GM19043 (cell line): ENCODE measurements around the gene ZCRB1.

ENCODE experiments used
- ATAC-seq: cut with Tn5 transposase; IDR thresholded peaks from one replicate; pipeline ENCODE4 v1.9.1; 2021; ENCODE audit warnings: low read depth; ENCODE audit not compliant: unreplicated experiment

ZCRB1 gene

DNA sequence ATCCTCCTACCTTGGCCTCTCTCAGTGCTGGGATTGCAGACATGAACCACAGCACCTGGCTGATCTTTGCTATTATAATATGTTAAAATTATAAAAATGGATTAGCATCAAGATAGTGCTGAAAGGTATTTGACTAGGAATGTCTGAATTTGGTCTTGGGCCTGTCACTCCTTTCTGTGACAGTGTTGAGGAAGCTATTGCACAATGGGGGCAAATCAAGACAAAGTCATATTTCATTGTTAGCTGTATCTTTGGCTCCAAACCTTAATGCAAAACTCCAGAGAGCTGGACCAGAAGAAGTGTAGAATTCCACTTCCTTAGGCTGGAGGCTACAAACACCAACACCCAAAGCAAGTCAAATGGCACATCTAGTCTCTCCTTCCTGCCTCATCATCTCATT lies 42.2 kb downstream of the ZCRB1 start:
- no peak for ATAC-seq

DNA sequence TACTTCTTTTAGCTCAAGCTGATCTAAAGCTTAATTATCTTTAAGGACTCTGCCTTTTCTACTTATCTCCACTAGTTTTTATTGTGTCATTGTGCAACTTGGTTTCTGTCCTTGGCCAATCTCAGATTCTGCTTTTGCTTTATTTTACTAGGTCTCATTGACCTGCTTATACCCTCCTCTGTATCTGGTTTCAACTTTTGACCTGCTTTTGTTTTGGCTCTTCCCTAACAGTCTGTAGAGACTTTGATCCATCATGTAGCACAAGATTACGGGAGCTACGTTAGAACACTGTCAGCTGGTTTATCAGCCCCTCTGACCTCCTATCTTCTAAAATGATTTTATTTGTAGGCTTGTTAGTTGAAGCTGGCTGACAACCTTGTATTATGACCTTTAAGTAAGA lies 43.6 kb downstream of the ZCRB1 start:
- ATAC-seq: no peak

DNA sequence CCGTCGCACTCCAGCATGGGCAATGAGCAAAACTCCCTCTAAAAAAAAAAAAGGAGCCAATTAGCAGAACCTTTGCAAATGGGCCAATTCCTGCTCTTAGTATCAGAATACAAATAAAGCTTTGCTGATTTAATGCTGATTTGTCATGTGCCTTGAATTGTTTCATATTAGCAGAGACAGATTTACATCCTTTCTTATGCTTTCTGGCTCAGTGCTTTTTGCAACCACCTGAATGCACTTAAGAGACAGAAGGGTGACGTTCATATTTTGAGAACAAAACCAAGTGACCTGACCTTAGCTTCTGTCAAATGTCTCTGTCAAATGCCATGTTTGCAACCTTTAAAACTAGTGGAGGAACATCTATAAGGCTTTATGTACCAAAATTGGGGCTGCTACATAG lies 44.0 kb downstream of the ZCRB1 start:
- no peak for ATAC-seq

DNA sequence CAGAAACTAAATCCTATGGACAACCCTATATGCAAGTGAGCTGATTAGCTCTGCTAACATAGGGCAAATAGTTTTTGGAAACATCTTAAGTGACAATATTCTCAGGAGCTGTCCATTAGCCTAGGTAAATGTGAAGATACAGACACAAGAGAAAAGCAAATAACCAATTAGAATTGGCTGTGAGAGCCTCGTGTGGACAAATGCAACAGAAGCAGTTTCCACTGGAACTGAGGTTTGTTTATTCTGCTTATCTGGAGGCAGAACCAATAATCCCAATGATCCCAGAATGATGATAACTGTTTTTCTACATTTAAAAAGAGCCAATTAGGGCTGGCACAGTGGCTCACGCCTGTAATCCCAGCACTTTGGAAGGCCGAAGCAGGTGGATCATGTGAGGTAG lies 44.6 kb downstream of the ZCRB1 start:
- no peak for ATAC-seq

GRCh38 chr12:42278128-42278510 lies 47.8 kb downstream of the ZCRB1 start:
- no peak for ATAC-seq

- no peak for ATAC-seq
These were observed 48.3 kb downstream of the ZCRB1 start for GRCh38 chr12:42277396-42278127.

GRCh38 chr12:42275499-42275898 lies 50.4 kb downstream of the ZCRB1 start:
- ATAC-seq: no peak

DNA sequence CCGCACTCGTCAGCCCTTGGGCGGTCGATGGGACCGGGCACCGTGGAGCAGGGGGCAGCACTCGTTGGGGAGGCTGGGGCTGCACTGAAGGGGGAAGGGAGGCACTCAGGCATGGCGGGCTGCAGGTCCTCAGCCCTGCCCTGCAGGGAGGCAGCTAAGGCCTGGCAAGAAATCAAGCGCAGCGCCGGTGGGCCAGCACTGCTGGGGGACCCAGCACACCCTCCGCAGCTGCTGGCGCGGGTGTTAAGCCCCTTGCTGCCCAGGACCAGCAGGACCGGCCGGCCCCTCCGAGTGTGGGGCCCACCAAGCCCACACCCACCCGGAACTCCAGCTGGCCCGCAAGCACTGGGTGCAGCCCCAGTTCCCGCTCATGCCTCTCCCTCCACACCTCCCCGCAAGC lies 52.2 kb downstream of the ZCRB1 start:
- ATAC-seq: no peak

- ATAC-seq: no peak
These were observed 55.3 kb downstream of the ZCRB1 start for GRCh38 chr12:42270596-42270995.

- no peak for ATAC-seq
These were observed 58.3 kb downstream of the ZCRB1 start for GRCh38 chr12:42267413-42268190.

GRCh38 chr12:42266579-42267230 lies 59.2 kb downstream of the ZCRB1 start:
- ATAC-seq: no peak

GRCh38 chr12:42262271-42262670 lies 63.6 kb downstream of the ZCRB1 start:
- ATAC-seq: no peak
